SK-N-DZ (cell line): ENCODE measurements around the gene EPHB1.

Experiments
- DNase-seq: peaks from one replicate; pipeline ENCODE4 v3.0.0-alpha.2; 2015; ENCODE audit warnings: low spot score

The EPHB1 gene

DNA sequence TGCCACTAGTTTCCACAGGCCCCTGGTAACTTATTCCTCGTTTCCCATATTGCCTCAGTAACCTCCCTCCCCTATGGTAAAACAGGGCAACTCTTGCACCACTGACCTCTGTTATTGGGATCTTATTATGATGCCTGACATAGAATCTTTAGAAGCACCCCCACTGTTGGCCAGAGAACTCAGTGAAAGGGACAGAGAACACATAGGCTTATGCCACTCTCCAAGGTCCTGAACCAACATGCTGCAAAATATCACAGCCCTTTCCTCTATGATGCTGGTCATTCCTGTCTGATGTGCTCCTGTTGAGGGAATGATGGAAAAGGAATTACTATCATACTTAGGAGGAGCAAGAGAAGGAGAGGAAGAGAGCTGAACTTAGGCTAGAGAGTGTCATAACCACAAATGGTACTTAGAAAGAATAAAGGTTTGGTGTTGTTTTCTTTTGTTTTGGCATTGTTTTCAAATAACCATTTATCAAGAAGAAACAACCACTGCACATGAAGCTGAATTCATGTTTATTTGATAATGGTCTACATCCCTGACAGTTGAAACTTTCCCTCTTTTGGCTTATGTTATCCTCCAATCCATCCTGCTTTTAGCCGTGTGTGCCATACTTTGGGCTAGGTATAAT is 330.2 kb downstream of the EPHB1 start:
- DNase-seq: no peak

DNA sequence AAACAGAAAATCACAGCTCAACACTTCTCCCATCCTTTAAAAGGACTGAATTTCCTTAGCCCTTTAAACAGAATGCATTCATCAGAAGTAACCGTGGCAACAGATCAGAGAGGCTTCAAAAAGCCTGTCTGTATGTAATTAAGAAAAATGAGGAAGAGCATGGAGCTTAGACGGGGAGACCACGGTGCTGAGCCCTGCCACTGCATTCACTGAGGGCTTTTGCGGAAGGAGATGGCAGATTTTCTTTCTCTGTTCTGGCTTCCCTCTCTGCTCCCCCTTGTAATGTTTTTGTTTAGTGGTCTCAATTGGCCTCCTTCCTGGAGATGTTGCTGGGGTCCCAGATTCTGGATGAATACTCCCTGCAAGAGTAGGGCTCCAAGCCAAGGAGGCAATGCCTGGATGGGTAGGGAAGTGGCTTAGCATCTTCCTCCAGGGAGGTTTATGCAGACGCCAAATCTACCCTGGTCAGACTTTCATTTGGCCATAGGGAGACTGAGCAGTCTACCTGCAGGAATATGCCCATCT is 332.9 kb downstream of the EPHB1 start:
- no peak for DNase-seq

DNA sequence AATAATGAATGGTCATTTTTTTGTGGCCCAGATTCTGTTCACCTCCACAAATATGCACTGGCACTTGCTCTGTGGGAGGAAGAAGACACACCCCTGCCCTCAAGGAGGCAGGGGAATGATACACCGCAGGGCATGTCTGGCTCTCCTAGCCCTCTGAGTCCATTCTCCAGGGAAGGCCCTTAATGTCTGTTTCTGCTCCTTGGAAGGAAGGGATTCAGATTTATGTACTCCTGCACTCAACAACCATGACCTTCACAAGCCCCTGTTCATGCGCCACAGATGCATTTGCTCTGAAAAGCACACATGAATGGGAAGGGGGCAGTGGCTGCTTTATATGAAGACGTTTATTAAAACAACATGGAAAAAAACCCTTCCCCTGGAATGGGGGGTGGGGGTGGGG is 333.8 kb downstream of the EPHB1 start:
- no peak for DNase-seq

DNA sequence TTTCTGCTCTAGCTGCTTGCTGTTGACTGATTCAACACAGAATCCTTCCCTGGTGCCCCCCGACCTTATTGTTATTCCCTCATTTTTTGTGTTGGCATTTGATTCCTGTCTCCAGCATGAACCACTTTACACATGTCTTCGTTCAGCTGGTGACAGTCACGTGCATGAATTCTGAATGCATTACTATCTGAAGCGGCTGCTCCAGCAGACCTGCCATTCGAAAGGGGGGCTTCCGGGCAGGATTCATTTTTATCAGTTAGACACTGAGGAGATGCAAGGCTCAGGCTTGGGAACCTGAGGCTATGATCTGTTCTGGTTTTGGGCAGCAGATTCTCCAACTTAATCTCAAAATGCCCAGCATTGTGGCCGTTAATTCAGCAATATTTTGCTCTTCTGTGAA is 336.2 kb downstream of the EPHB1 start:
- peak; percentile 12 for DNase-seq

DNA sequence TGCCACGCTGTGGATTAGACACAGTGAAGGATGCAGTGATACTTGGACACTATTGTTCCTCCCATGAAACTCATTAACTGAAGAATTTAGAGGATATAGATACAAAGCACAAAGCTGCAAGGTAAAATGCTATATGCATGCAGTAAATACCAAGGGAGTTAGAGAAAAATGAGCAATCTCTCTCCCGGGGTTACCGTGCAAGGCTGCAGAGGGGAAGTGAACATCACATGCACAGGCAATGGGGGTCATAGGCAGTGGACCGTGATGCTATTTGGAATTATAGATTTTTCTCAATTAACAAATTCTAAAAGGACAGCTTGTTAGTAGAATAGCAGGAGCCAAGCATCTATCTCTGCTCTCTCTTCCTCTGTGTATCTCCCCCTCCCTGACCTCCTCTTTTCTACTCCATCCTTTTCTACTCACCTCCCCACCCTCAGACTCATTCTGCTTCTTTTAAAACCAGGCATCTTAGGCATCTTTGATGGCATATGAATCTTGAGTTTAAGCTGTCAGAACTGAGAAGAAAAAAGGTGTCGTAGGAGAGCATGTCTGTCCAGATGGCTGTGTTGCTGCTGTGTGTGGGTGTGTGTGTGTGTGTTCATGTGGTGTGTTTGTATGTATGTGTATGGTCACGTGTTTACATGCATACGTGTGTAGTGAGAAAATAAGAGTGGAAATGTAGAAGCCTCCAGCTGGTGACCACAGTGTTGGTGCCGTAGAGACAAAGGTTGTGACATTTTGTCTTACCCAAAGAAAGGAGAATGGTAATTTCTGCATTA is 339.0 kb downstream of the EPHB1 start:
- DNase-seq: no peak

DNA sequence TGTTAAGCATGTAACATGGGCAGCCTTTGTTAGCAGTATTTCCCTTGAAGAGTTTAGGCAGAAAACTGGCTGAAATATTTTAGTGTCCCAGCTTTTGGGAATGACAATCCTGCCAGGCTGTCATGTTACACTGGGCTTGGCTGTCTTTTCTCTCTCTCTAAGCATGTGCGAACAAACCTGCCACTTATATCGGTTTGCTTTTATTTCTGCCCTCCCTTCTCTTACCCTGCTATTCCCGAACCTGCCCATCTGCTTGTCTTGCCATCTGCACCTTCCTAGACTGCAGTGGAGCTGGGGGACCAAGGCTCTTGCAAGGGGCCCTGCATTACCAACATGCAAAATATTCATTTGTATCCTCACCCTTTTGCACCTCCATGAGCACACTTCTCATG is 339.6 kb downstream of the EPHB1 start:
- no peak for DNase-seq

DNA sequence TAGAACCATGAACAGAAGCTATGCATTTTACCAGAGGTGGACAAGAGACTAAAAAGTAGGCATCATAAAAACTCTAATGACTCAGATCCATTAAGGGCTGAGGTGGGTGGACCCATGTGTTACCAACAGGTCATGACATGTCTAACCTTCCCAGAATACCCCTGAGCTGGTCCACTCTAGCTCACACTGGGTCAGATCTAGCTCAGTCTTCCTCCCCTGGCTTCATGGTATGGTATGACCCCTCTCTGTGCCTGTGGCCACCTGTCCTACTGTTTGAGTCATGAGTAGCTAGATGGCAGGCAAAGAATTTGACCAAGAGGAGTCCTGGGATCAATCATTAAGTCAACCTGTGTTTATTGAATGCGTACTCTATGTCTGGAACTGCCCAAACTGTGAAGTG is 340.4 kb downstream of the EPHB1 start:
- DNase-seq: no peak

DNA sequence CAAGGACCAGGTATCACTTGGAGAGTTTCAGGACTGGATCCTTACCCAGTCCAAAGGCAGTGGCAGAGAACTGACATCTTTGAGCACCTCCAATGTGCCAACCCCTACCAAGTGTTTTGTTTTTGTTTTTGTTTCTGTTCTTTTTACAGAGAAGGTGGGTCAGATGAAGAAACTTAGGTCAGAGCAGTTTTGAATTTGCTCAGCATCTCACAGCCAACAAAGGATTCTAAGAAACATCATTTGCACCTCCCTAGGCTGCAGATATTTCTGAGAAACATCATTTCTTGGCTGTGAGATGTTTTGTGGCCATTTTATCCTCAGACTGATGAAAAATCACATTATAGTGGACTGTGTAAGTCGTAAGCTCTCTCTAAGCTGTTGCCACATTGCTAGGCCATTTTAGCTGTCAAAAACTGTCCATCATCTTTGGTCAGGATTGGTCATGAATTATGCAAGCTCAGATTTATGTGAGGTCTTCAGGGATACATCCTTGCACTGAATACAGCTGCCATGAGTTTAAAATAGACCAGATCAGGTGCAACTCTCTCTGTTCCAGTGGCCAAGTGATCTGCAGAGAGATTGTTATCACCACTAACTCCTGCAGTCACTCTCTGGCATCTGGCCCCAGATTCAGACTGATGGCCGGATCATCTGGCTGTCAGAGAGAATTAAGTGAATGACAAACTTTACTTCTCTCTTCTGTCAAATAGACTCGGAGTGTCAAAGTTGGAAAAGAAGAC is 341.5 kb downstream of the EPHB1 start:
- peak; percentile 69 for DNase-seq

DNA sequence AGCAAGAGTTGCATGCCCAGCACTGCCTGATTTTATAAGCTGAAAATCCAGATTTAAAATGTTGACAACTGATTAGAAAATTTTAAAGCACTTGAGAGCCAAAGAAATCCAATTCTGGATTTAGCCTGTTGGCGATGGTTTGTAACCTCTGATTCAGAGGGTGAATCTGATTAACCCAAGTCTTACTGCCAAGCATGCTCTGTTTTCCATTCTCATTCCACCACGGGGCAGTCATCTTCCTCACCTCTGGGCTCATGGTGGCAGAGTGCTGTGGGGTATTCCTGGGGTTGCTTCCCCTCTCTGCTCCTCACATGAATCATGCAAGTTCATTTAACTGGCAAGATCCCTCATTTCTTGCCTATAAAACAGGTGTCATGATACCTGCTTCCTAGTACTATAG is 342.2 kb downstream of the EPHB1 start:
- no peak for DNase-seq

DNA sequence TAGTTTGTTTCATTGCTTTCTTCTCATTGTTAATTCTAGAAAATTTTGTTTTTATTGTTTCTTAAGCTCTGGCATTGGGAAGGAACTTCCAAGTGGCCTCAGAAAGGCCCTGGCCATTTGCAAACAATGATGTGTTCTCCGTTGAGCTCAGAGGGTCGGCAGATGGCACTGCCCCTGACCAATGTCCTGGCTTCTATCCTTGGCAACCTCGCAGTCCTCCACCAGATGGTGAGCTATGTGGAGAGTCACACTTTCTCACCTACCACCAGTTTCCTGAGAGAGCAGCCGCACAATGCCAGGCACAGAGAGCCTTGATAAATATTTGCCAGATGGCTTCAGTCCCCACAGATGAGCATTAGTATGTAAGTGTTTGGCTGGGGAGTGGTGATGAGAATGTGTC is 343.7 kb downstream of the EPHB1 start:
- DNase-seq: no peak

DNA sequence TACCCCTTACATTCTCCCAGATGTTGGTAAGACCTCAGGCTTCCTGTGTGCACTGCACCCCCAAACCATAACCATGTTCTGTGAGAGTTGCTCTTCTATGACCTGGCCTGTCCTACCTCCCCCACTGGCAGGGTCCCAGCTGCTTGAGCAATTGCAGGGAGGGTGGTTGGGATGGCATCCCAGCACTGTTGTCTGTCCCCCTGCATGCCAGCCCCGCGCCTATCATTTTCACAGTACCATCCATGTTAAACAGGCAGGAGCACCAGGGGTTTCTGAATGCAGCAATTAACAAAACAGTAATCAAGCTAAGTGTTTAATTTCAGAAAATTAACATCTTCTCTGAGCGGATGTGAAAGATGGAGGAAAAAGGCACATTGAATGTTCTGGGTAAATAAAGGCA is 345.5 kb downstream of the EPHB1 start:
- DNase-seq: no peak

DNA sequence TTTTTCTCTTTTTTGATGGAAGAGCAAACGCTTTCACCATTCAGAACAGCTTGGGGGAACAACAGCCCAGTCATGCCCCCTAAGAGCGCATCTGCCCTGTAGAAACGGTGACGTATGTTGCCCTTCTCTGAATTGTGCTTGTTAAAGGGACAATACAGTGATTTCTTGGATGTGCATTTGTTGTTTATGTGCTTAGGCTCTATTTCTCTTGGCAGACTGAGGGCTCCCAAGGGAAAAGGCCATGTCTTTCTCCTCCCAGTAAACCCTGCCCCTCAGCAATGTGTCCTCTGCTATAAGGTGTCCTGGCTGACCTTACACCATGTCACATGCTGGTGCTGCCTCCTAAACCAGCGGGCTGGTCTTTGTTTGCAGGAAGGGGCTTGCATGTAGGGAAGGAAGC is 346.1 kb downstream of the EPHB1 start:
- no peak for DNase-seq

DNA sequence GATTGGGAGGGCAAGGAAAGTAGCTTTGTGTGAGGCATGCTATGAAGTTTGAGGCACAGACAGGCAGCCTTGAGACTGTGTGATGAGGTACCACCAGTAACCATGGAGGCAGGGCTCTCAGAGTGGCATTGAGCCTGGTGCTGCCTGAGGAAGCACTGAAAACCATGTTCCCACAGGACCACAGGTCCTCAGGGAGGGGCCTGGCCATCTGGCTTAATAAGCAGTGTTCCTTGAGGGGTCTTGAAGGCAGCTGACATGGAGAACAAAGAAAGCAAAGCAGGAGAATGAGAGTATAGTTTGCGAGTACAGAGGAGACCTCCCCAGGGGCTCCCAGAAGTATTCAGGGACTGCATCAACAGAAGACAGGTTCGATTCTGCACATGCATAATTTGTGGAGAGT is 346.6 kb downstream of the EPHB1 start:
- DNase-seq: no peak

DNA sequence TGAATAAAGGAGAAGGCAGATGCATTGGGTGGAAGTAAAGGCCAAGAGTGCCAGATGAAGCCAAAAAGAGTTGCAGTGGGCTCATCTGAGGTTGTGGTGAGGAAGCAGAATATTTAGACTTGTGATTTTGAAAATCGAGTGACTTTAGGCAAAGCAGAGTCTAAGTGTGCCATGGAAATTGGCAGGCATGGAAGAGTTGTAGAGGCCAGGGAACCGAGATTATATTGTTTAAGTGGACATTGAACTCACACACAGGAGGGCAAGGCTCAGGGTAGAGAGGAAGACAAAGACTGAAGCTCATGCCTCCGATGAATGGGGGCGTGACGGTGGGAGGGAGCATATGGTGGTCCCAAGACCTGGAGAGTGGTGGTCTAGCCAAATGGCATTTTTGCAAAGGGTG is 347.5 kb downstream of the EPHB1 start:
- DNase-seq: no peak

DNA sequence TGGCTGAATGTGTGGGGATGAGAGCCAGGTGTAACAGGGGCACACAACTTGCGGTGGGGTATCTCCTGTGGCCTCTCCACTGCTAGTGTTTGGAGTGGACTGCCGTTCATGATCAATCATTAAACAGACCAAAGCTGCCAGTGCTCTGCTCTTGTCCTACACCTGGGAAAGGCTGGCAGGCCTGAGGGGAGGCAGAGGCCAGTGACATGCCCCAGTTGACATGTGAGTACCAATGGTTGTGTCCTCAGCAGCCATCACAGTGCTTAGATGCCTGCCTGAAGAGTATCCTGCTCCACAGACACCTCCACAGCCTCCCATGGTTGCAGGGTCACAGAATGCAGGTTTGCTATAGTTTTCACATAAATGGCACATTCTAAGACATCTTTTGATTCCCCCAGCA is 348.4 kb downstream of the EPHB1 start:
- no peak for DNase-seq

DNA sequence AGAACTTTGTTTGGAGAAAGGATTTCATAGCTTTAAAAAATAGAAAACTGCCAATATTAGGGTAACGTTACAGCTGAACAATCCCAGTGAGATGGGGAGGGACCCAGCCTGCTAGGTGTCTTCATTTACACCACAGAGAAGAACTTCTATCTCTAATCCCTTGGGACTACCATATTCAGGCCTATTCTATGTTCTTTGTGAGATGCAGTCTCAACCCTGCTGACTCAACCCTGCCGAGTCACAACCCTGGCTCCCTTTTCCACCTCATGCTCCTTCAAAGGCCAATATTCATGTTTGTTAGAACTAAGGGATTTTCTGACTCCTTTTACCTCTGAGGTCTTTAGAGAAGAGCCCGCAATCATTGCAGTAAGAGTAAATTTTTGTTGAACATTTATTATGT is 350.5 kb downstream of the EPHB1 start:
- no peak for DNase-seq

DNA sequence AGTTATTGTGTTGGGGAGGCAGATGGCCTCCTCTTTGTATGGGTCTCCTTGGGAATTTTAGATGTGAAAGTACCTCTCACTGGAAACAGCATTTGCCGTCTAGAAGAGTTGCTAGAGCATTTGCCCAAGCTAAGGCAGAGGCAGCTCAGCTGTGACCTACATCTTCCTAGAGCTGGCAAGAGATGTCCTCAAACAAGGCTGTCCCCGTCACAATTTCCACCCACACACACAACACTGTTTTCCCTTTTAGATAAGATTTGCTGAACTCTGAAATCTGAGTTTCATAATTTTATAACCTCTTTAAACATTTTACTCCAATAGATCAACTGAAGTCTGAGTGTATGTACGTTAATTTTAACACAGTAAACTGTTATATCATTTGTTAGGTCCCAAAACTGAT is 352.6 kb downstream of the EPHB1 start:
- no peak for DNase-seq

DNA sequence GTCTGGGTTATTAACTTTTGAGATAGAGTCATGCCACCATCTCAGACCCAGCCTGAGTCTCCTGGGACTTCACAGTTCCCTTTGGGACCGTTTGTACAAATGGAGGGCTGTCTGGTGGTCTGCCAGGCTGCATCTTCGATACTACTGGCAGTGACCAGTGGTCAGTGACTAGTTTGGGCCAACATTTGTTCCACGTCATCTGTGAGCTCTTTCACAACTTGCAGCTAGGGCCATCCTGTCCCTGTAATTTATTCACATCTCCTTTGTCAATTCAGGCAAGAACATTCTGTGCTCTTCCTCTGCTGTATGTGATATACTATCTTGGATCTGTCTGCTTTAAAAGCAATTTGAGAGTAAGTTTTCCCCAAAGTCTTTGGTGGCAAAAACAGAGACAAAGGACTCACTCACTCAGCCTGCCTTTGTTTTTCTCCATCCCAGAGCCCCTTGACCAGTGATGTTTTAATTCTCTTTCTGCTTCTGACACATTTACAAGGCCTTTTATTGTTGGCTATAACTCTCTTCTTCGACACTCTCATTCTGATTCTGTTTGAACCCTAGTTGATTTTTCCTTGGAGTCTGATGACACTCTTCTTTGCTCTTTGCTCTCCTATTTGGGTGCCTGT is 353.4 kb downstream of the EPHB1 start:
- no peak for DNase-seq

DNA sequence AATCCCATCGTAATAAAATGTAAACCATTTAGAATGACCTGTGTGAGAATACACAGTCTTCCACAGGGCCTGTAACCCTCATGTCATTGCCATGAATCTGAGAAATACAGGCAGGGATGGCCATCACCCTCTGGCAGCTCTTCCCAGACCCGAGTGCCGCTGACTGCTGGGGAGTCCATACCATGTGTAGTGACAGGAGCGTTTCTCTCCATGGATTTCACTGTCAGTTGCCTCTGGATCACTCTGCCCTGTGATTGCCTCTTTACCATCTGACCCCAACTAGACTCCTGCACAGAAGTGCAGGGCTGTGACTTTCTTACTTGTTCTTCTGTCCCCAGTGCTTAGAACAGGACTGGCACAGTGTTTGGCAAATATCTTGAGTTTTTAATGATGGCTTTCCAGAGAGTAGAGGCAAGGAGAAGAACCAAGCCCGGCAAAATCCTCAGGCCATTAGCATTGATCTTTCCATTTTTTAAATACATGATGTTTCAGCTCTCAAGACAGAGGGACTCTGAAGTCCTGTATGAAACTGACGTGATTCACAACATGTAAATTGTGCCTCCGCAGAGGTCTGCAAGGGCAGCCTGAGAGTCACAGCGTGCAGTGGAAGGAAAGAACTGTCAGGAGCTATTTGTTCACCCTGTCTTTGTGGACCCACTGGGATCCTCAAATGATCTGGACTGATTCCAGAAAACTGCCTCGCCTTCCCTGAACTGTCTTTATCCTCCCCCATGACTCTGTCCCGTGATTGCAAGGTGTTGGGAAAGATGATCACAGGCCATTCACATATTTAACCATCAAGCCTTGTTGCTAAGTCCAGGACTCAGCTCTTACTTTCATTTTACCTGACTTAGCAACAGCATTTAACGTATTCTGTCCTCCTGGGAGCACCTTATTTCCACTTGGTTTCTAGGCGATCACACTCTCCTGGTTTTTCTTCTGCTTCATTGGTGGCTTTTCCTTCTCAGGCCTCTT is 354.9 kb downstream of the EPHB1 start:
- DNase-seq: no peak

DNA sequence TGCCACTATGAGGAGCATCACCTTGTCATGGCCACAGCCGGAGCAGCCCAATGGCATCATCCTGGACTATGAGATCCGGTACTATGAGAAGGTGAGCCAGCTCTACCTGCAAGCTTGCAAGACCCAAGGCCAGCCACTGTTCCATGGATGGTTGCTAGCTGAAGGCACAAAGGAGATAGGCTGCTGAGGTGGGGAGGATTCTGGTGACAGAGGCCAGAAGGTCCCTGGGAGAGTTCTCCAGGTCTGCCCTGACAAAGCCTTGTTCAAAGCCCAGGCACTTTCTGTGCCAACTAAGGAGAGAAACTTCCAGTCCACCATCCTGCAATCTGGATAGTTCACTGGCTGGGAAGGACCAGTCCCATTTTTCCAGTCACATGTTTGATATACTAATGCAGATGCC is 359.1 kb downstream of the EPHB1 start:
- DNase-seq: no peak

DNA sequence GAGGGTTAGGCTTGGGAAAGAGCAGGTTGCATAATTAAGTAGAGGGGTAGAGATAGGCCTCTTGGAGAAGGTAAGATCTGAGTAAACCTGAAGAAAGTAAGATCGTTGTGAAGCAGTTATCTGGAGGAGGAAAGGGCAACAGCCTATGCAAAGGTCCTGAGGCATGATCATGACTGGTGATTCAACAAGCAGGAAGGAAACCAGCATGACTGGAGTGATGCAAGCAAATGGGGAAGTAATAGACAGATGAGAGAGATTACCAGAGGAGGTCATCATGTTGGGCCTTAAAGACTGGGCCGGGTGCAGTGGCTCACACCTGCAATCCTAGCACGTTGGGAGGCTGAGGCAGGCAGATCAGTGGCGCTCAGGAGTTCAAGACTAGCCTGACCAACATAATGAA is 360.2 kb downstream of the EPHB1 start:
- DNase-seq: no peak
